Glomerular endothelial cell (primary cell): ENCODE measurements around the gene GRHL3. TPM values are rescaled to one million over a fixed set of nuclear protein-coding genes. Genes with fewer than 3 reads are reported as not detected.
"Not testable (repeated sequence)": the region's sequence is repeated elsewhere in the genome, so short reads cannot be mapped to it uniquely, and the experiment has no call there.

ENCODE experiments used
- DNase-seq: peaks from one replicate; pipeline ENCODE4 v3.0.0-alpha.2; 2011; ENCODE audit warnings: low read depth, low spot score; ENCODE audit errors: extremely low read depth
- total RNA-seq: library from RNA; depleted of rRNA; stranded (reverse); fragments of >200 nt; gene quantifications from 2 replicates; pipeline ENCODE4 v1.2.3, GENCODE V29; 2015

The GRHL3 gene
- 0.63 TPM in 1 of 2 replicates, not detected in the other for total RNA-seq

DNA sequence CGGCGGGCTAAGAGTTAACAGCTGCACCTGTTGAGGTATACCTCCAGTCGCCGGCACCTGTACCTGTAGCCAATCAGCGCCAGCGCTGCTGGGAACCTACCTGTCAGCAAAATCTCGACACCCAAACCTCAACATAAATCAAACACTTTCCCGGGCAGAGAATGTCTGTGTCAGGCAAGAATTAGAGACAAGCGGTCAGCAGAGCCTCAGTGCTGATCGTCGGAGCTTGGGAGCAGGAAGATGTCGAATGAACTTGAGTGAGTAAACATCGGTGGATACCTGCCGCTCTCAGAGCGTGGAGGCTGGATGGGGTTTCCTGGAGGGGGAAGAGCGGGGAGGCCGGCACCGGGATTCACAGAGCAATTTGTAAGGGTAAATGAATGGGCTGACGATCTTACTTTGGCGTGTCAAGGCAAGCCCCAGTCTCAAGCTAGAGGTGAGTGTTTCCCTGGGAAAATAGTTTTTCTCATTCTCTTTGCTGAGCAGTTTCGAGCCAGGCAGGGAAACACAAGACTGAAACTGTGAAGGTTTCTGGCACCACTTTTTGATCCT, at the start of gene GRHL3:
TSS of gene GRHL3 (plus strand) at position 46 of the 552 bp plus-strand sequence. CDS start at position 241, 195 bp downstream.
- DNase-seq, result no peak

DNA sequence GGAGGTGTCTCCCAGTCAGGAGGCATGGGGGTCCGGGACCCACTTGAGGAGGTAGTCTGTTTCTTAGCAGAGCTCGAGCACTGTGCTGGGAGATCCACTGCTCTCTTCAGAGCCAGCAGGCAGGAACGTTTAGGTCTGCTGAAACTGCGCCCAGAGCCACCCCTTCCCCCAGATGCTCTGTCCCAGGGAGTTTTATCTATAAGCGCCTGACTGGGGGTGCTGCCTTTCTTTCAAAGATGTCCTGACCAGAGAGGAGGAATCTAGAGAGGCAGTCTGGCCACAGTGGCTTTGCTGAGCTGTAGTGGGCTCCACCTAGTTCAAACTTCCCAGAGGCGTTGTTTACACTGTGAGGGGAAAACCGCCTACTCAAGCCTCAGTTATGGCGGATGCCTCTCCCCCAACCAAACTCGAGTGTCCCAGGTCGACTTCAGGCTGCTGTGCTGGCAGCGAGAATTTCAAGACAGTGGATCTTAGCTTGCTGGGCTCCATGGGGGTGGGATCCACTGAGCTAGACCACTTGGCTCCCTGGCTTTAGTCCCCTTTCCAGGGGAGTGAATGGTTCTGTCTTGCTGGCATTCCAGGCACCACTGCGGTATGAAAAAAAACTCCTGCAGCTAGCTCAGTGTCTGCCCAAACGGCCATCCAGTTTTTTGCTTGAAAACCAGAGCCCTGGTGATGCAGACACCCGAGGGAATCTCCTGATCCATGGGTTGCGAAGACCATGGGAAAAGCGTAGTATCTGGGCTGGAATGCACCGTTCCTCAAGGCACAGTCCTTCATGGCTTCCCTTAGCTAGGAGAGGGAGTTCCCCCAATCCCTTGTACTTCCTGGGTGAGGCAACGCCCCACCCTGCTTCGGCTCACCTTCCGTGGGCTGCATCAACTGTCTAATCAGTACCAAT, 44.7 kb upstream of the GRHL3 start:
- DNase-seq, result not testable (repeated sequence)

- DNase-seq, result no peak
Measured at GRCh38 chr1:24275104-24275410, 44.1 kb upstream of the GRHL3 start.

- DNase-seq, result no peak
Measured at GRCh38 chr1:24275510-24275909, 43.6 kb upstream of the GRHL3 start.

- DNase-seq, result no peak
Measured at GRCh38 chr1:24276791-24277190, 42.4 kb upstream of the GRHL3 start.

DNA sequence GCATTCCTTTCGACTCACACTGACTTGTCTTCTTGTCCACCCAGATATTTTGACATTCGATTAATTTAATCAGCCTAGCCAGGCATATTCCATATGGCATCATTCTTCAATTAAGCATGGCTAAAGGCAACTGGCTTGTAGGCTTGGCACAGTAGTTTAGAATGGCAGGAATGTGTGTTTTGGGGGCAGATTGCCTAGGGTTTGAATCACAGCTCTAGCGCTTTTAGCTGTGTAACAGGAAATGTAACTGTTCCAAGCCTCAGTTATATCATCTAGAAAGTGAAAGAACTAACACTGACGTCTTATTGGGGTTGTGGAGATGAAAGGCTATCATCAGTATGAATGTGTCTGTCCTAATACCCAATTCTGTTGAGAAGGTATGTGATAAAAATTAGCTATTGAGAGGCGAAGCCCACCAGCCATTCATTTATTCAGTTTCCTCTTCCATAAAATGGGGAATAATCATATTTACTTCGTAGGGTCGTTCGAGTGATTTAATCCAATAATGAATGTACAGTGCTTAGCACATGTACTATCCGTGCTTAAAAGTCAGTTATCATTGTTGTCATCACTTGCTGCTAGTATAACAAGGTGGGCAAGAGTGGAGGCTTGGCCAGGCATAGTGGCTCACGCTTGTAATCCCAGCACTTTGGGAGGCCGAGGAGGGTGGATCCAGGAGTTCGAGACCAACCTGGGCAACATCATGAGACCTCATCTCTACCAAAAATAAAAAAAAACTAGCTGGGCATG, 41.6 kb upstream of the GRHL3 start:
- no peak for DNase-seq

- DNase-seq, result no peak
Measured at GRCh38 chr1:24278726-24279125, 40.4 kb upstream of the GRHL3 start.

DNA sequence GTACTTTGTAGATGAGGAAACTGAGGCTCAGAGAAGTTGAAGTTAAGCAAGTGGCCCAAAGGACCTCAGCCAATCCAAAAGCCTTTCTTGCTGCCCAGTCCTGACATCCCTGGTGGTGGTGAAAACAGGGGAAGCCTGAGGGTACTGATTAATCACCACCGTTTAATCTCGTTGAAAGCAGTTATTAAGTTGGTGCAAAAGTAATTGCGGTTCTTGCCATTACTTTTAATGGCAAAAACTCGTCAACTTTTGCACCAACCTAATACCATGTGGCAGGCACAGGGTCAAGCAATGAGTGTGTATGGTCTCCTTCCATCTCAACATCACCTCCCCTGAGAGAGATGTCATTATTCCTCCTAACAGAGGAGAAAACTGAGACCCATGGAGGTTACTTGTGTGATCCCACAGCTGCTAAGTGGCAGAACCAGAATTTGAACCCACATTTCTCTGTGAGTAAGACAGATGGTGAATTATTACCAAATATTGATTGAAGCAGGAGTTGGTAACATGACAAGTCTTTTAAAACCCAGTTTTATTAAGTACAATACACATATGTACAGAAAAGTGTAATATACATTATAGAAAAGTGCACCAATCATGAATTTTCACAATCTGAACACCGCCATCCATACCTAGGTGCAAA, 39.4 kb upstream of the GRHL3 start:
- DNase-seq, result no peak

DNA sequence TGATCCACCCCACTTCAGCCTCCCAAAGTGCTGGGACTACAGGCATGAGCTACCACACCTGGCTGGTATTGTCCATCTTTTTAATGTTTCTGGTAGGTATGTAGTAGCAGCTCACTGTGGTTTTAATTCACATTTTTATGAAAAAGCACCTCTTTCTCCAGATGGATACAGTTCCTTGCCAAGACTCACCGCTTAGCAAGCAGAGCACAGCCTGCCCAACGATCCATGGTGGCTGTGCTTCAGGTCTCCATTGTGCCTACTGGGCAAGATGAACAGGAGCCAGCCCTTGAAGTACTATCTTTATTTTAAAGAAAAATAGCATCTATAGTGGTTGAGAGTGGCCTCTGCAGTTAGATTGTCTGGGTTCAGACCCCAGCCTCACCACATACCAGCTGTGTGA, 37.6 kb upstream of the GRHL3 start:
- no peak for DNase-seq

DNA sequence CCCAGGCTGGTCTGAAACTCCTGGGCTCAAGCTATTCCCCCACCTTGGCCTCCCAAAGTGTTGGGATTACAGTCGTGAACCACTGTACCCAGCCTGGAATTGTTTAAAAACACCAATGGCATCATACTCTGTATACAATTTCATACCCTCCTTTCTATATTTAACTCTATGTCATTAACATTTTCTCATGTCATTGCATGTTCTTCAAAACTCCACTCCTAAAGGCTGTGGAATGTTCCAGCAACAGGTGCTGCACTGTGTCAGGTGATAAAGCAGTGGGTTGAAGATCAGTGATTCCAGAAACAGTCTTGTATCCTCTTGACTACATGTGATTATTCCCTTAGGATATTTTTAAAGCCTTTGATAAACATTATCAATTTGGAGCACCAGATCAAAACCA, 36.7 kb upstream of the GRHL3 start:
- DNase-seq, result no peak

- peak; percentile 64 for DNase-seq
Measured at GRCh38 chr1:24283326-24284155, 35.6 kb upstream of the GRHL3 start.

DNA sequence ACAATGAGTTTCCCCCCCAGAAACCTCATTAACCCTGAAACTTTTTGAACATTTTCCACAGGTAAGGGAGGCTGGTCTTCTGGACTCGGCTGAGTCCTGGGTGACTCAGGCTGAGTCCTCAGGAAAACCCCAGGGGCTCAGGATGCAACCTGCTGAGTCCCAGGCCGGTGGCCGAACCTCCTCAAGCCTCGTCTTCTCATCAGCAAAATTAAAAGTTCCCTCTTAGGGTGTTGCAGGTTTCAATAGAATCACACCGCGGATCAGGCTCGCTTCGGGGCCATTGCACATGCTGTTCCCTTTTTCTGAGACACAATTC, 35.0 kb upstream of the GRHL3 start:
- DNase-seq, result no peak

DNA sequence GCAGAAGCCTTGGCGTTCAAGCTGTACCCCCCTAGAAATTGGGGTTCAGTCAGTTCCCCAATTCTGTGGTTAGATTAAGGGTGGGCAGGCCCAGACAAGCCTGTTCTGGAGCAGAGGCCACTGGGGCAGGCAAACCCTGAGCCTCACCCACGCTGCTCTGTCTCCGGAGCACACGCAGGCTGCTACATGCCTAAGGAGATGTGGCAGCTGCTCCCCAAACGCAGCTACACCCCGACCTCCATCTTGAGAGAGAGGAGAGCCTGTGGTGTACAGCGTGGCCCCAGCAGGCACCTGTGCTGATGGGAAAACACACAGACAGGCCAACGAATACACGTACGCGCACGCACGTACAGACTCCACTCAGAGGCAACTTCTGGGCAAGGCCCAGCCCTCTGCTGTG, 33.9 kb upstream of the GRHL3 start:
- no peak for DNase-seq

DNA sequence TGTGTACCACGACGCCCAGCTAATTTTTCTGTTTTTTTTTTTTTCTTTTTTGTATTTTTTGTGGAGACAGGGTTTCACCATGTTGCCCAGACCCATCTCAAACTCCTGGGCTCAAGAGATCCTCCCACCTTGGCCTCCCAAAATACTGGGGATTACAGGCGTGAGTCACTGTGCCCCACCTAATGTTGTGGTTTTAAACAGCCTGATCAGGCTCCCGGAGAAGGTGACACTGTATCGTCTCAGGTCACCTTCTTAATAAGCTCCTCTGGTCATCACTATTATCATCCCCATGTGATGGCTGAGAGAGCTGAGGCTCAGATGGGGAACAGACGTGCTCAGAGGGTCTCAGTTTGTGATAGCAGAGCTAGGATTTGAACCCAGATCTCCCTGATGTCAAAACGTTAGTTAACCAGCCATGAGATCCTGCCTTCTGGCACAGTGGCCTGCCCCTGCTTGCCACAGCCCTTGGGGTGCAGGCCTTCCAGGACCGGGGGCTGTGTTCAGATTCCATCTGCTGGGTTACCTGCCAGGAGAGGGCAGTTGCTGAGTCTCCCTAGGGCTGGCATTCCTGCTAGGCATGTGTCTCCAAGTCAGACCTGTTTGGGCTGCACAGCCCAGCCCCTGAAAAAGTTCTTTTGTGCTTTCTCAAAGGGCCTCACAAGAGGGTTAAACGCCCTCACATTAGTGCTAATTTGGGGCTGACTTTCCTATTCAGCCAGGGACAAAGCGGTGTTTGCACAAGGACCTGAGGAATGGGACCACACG, 32.7 kb upstream of the GRHL3 start:
- no peak for DNase-seq

DNA sequence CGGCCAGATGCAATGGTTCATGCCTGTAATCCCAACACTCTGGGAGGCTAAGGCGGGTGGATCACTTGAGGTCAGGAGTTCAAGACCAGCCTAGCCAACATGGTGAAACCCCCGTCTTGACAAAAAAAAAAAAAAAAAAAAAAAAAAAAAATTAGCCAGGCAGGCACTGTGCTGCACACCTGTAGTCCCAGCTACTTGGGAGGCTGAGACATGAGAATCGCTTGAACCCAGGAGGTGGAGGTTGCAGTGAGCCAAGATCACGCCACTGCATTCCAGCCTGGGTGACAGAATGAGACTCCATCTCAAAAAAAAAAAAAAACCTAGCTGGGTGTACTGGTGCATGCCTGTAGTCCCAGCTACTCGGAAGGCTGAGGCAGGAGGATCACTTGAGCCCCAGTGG, 31.4 kb upstream of the GRHL3 start:
- not testable (repeated sequence) for DNase-seq

- no peak for DNase-seq
Measured at GRCh38 chr1:24288479-24288878, 30.7 kb upstream of the GRHL3 start.

DNA sequence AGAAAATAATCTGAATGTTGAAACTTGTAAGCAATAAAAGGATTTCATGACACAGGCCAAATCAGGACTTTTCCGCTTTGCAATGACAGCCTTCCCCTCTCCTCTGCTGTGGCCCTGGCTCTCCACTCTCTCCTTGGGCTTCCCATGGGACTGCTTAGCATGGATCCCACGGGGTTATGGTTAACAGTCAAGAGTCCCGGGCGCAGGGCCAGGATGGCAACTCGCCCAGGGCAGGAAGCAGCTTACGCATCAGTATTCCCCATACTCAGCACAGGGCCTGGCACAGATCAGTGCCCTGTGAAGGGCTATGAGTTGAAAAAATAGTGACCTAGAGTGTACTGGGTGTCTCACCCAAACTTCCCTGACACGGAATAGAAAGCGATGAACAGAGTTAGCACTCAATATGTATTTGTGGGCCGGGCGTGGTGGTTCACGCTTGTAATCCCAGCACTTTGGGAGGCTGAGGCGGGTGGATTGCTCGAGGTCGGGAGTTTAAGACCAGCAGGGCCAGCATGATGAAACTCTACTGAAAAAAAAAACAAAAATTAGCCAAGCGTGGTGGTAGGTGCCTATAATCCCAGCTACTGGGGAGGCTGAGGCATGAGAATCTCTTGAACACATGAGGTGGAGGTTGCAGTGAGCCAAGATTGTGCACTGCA, 29.1 kb upstream of the GRHL3 start:
- no peak for DNase-seq

GRCh38 chr1:24290933-24291487, 28.1 kb upstream of the GRHL3 start:
- DNase-seq, result no peak

DNA sequence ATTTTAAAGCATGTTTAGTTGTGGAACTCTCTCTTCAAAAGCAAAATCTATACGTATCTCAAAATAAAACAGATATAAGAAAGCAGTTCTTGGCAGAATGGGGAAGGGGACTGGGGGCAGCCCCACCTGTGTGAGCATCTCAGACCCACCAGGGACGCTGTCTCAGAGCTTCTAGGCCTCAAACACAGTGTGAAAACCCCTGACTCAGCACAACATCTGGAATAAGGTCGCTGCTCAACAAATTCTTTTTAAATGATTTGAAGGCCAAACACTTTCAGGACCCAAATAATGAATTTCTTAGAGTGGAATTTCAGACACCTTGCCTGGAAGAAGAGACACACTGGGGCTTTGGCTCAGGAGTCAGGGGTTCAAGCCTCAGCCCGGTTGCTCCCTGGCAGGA, 27.1 kb upstream of the GRHL3 start:
- DNase-seq, result no peak
